ENCODE measurements around the gene RNU1-4. TPM values are rescaled to one million over a fixed set of nuclear protein-coding genes. Genes with fewer than 3 reads are reported as not detected.
"Not testable (repeated sequence)": the region's sequence is repeated elsewhere in the genome, so short reads cannot be mapped to it uniquely, and the experiment has no call there.

Gene RNU1-4
- total RNA-seq, 1 donor from 2014 or later, result 1,356 TPM

DNA sequence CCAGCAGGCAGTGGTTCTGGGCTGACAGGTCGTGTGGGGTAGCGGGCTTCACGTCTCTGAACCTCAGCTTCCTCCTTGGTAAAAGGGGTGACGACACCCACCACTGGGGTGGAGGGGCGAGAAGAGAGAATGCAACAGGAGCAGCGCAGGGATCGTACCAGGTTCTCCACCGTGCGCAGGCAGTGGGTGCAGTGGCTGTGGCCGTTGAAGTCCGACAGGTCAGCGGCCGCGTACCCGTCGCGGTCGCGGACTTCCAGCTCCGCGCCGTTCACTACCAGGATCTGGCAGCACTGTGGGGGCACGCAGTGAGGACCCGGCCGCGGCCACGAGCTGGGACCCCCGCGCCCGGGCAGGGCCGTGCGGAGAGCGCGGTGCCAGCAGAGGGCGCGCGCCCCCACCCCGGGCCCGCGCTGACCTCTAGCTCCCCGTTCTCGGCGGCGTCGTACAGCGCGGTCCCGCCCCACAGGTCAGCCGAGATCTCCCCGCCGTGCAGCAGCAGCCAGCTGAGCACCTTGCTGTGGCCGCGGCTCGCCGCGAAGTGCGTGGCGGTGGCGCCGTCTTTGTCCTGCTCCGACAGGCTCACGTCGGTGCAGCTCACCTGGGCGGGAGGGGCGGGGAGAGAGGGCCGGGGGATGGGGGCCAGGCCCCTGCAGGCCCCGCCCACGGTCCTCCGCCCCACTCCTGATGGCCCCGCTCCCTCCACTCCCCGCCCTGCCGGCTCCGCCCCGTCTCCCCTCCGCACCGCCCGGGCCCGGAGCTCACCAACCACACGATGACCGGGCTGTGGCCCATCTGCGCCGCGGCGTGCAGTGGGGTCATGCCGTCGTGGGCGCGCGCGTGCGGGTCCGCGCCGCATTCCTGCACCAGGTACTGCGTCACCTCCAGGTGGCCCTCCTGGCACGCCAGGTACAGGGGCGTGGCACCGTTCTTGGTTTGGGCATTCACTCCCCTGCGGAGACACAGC is 32.9 kb upstream of the RNU1-4 start:
- not testable (repeated sequence) for H3K27me3 ChIP-seq (ENCODE audit: insufficient read depth, low read length); H2AFZ ChIP-seq (ENCODE audit: low read depth, low read length); H3K4me3 ChIP-seq (ENCODE audit: insufficient read depth, low read depth, low read length); H3K9me3 Mint-ChIP-seq (ENCODE audit: unreplicated experiment); FAIRE-seq; H3K36me3 Mint-ChIP-seq (ENCODE audit: low read depth, unreplicated experiment); H3K27ac Mint-ChIP-seq (ENCODE audit: unreplicated experiment); H4K20me1 ChIP-seq (ENCODE audit: insufficient read depth, low read length); H3K36me3 ChIP-seq (ENCODE audit: insufficient read depth, low read length); H3K27ac ChIP-seq (ENCODE audit: low read depth, low read length); DNase-seq (ENCODE audit: low read depth); H3K9ac ChIP-seq (ENCODE audit: low read length); H3K9me3 ChIP-seq (ENCODE audit: insufficient read depth, low read depth, low read length); H3K79me2 ChIP-seq (ENCODE audit: insufficient read depth, low read length); H3K4me3 Mint-ChIP-seq (ENCODE audit: unreplicated experiment); H3K4me1 ChIP-seq (ENCODE audit: insufficient read depth, low read length); H3K4me2 ChIP-seq (ENCODE audit: low read length); H3K4me1 Mint-ChIP-seq (ENCODE audit: low read depth, unreplicated experiment)
- peaks cover 13% of the 10 kb centered on the region for H3K27me3 Mint-ChIP-seq (ENCODE audit: low read depth, unreplicated experiment)

DNA sequence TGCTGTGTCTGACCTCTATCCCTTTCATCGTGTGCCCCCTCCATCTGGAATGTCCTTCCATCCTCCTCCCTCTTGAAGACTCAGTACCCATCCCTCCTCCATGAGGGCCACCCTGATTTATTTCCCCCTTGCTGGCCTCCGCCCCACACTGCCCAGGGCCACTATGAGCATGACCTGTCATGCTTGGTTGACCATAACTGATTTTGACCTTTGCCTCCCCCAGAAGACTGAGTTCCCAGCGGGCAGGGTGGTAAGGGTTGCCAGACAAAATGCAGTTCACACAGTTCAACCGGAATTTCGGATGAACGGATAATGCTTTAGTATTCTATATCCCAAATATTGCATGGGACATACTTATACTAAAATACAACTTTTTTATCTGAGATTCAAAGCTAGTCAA is 31.6 kb upstream of the RNU1-4 start:
- not testable (repeated sequence) for H4K20me1 ChIP-seq (ENCODE audit: insufficient read depth, low read length); H3K27ac ChIP-seq (ENCODE audit: low read depth, low read length); H3K9me3 Mint-ChIP-seq (ENCODE audit: unreplicated experiment); H3K4me1 ChIP-seq (ENCODE audit: insufficient read depth, low read length); H3K4me2 ChIP-seq (ENCODE audit: low read length); H3K4me3 ChIP-seq (ENCODE audit: insufficient read depth, low read depth, low read length); H3K9me3 ChIP-seq (ENCODE audit: insufficient read depth, low read depth, low read length); H2AFZ ChIP-seq (ENCODE audit: low read depth, low read length); FAIRE-seq; H3K9ac ChIP-seq (ENCODE audit: low read length); H3K36me3 ChIP-seq (ENCODE audit: insufficient read depth, low read length); H3K27me3 ChIP-seq (ENCODE audit: insufficient read depth, low read length); H3K4me3 Mint-ChIP-seq (ENCODE audit: unreplicated experiment); H3K36me3 Mint-ChIP-seq (ENCODE audit: low read depth, unreplicated experiment); H3K27ac Mint-ChIP-seq (ENCODE audit: unreplicated experiment); DNase-seq (ENCODE audit: low read depth); H3K79me2 ChIP-seq (ENCODE audit: insufficient read depth, low read length); H3K4me1 Mint-ChIP-seq (ENCODE audit: low read depth, unreplicated experiment)
- peaks cover 13% of the 10 kb centered on the region for H3K27me3 Mint-ChIP-seq (ENCODE audit: low read depth, unreplicated experiment)

DNA sequence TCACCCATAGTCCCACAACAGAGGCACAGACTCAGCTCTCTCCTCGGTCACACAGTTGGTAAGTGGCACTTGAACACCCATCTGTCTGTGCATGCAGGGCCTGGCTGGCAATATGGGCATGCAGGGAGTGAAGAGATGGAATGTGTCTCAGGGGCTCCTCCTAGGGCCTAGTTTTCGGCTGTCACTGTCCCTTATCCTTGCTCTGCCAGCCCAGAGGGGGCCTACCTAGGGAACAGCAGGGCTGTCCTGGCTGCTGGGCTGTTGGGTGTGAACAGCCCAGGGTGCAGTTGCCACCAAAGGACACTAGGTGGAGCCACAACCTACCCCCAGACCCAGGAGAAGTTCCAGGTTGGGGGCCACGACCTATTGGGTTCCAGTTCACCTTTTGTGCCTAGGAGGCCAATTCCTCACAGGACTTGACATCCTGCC is 30.6 kb upstream of the RNU1-4 start:
- H3K9me3 ChIP-seq (ENCODE audit: insufficient read depth, low read depth, low read length); H3K4me1 Mint-ChIP-seq (ENCODE audit: low read depth, unreplicated experiment); H3K27ac Mint-ChIP-seq (ENCODE audit: unreplicated experiment); H3K4me2 ChIP-seq (ENCODE audit: low read length); H3K27ac ChIP-seq (ENCODE audit: low read depth, low read length); H2AFZ ChIP-seq (ENCODE audit: low read depth, low read length); H3K9ac ChIP-seq (ENCODE audit: low read length); H3K4me3 Mint-ChIP-seq (ENCODE audit: unreplicated experiment); H3K9me3 Mint-ChIP-seq (ENCODE audit: unreplicated experiment); H3K36me3 ChIP-seq (ENCODE audit: insufficient read depth, low read length); H3K27me3 ChIP-seq (ENCODE audit: insufficient read depth, low read length); H3K4me1 ChIP-seq (ENCODE audit: insufficient read depth, low read length); H4K20me1 ChIP-seq (ENCODE audit: insufficient read depth, low read length); FAIRE-seq; H3K36me3 Mint-ChIP-seq (ENCODE audit: low read depth, unreplicated experiment); H3K79me2 ChIP-seq (ENCODE audit: insufficient read depth, low read length); H3K4me3 ChIP-seq (ENCODE audit: insufficient read depth, low read depth, low read length); DNase-seq (ENCODE audit: low read depth): not testable (repeated sequence)
- peaks cover 13% of the 10 kb centered on the region for H3K27me3 Mint-ChIP-seq (ENCODE audit: low read depth, unreplicated experiment)

DNA sequence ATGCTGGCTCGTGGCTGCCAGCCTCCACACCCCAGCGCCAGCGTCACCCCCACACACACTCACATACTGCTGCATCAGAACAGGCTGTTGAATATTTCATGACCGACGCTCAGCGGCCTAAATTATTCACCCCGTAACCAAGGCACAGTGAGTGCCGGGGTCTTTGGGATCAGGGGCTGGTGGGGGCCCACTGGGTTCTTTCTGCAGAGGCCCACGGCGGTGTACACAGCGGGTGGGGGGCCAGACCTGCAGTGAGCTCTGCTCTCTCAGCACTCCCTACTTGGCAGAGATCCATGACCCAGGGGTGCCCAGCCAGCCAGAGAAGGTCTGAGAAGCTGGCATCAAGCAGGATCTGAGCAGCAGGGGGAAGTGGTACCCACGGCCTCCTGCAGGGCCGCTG is 29.7 kb upstream of the RNU1-4 start:
- not testable (repeated sequence) for H3K9ac ChIP-seq (ENCODE audit: low read length); H3K27ac Mint-ChIP-seq (ENCODE audit: unreplicated experiment); H3K79me2 ChIP-seq (ENCODE audit: insufficient read depth, low read length); H3K4me1 ChIP-seq (ENCODE audit: insufficient read depth, low read length); H3K9me3 ChIP-seq (ENCODE audit: insufficient read depth, low read depth, low read length); H3K9me3 Mint-ChIP-seq (ENCODE audit: unreplicated experiment); H4K20me1 ChIP-seq (ENCODE audit: insufficient read depth, low read length); H3K4me3 Mint-ChIP-seq (ENCODE audit: unreplicated experiment); FAIRE-seq; H3K27me3 ChIP-seq (ENCODE audit: insufficient read depth, low read length); H3K4me3 ChIP-seq (ENCODE audit: insufficient read depth, low read depth, low read length); H3K4me2 ChIP-seq (ENCODE audit: low read length); H3K4me1 Mint-ChIP-seq (ENCODE audit: low read depth, unreplicated experiment); DNase-seq (ENCODE audit: low read depth); H3K36me3 Mint-ChIP-seq (ENCODE audit: low read depth, unreplicated experiment); H2AFZ ChIP-seq (ENCODE audit: low read depth, low read length); H3K27ac ChIP-seq (ENCODE audit: low read depth, low read length); H3K36me3 ChIP-seq (ENCODE audit: insufficient read depth, low read length)
- peaks cover 13% of the 10 kb centered on the region for H3K27me3 Mint-ChIP-seq (ENCODE audit: low read depth, unreplicated experiment)

DNA sequence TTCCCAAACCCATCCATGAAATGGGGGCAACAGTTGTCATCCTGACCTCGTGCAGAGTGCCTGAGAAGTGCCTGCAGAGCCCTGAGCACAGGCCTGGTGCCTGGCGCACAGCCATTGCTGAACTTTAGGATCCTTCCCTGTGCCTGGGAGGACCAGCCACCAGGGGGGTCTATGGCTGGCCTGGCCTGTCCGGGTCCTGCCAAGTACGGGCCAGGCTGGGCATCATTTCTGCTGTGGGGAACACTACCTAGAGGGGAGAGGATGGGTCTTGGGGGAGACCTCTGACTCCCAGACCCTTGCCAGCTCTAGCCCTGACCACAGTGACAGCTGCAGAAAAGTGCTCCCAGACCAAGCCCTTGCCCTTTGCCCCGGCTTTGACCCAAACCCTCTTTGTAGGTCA is 28.2 kb upstream of the RNU1-4 start:
- not testable (repeated sequence) for H3K4me2 ChIP-seq (ENCODE audit: low read length); H3K36me3 ChIP-seq (ENCODE audit: insufficient read depth, low read length); H3K4me3 Mint-ChIP-seq (ENCODE audit: unreplicated experiment); H3K9me3 ChIP-seq (ENCODE audit: insufficient read depth, low read depth, low read length); FAIRE-seq; DNase-seq (ENCODE audit: low read depth); H3K27ac ChIP-seq (ENCODE audit: low read depth, low read length); H3K4me1 ChIP-seq (ENCODE audit: insufficient read depth, low read length); H3K27me3 ChIP-seq (ENCODE audit: insufficient read depth, low read length); H3K9me3 Mint-ChIP-seq (ENCODE audit: unreplicated experiment); H3K79me2 ChIP-seq (ENCODE audit: insufficient read depth, low read length); H3K36me3 Mint-ChIP-seq (ENCODE audit: low read depth, unreplicated experiment); H3K27ac Mint-ChIP-seq (ENCODE audit: unreplicated experiment); H3K4me3 ChIP-seq (ENCODE audit: insufficient read depth, low read depth, low read length); H3K9ac ChIP-seq (ENCODE audit: low read length); H4K20me1 ChIP-seq (ENCODE audit: insufficient read depth, low read length); H3K4me1 Mint-ChIP-seq (ENCODE audit: low read depth, unreplicated experiment); H2AFZ ChIP-seq (ENCODE audit: low read depth, low read length)
- peaks cover 20% of the 10 kb centered on the region for H3K27me3 Mint-ChIP-seq (ENCODE audit: low read depth, unreplicated experiment)

DNA sequence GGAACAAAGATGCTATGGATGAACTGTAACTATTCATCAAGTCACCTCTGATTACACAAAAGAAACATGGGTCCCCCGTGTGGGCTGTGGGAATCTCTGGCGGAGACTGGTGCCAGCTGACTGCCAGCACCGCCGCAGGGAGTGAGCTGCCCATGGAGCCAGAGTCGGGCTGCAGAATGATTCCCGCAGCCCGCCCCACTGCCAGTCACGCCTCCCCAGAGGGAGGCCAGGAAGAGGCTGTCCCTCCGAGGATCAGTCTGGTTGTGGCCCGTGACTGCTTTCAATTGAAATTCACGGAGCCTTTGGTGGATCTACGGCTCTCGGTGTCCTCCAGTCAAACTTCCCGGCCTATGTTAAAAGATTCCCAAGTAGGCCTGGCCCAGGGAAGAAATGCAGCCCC is 27.7 kb upstream of the RNU1-4 start:
- H3K4me1 Mint-ChIP-seq (ENCODE audit: low read depth, unreplicated experiment); H3K79me2 ChIP-seq (ENCODE audit: insufficient read depth, low read length); H3K4me2 ChIP-seq (ENCODE audit: low read length); H4K20me1 ChIP-seq (ENCODE audit: insufficient read depth, low read length); H3K9ac ChIP-seq (ENCODE audit: low read length); H3K36me3 ChIP-seq (ENCODE audit: insufficient read depth, low read length); H3K9me3 Mint-ChIP-seq (ENCODE audit: unreplicated experiment); FAIRE-seq; H3K27ac ChIP-seq (ENCODE audit: low read depth, low read length); H2AFZ ChIP-seq (ENCODE audit: low read depth, low read length); H3K27me3 ChIP-seq (ENCODE audit: insufficient read depth, low read length); H3K27ac Mint-ChIP-seq (ENCODE audit: unreplicated experiment); H3K4me3 ChIP-seq (ENCODE audit: insufficient read depth, low read depth, low read length); H3K36me3 Mint-ChIP-seq (ENCODE audit: low read depth, unreplicated experiment); H3K4me3 Mint-ChIP-seq (ENCODE audit: unreplicated experiment); H3K9me3 ChIP-seq (ENCODE audit: insufficient read depth, low read depth, low read length); H3K4me1 ChIP-seq (ENCODE audit: insufficient read depth, low read length); DNase-seq (ENCODE audit: low read depth): not testable (repeated sequence)
- peaks cover 24% of the 10 kb centered on the region for H3K27me3 Mint-ChIP-seq (ENCODE audit: low read depth, unreplicated experiment)

All from astrocyte (in vitro differentiated cells and primary cell).